PC-3 (cell line): Measurements from ENCODE around the gene SLC19A2.

ENCODE experiments used
- CTCF ChIP-seq: fragments of 300-600 bp; sonication (generic); conservative IDR thresholded peaks from 2 replicates; pipeline ENCODE4 v1.5.1; 2017; ENCODE audit warnings: antibody characterized with exemption, low read depth, mild to moderate bottlenecking, low read length
- EZH2 ChIP-seq: fragments of 300-600 bp; sonication (generic); IDR thresholded peaks from one replicate; pipeline ENCODE4 v1.6.1; 2017; ENCODE audit warnings: antibody characterized with exemption, mild to moderate bottlenecking, low read length; ENCODE audit not compliant: unreplicated experiment
- EZH2phosphoT487 ChIP-seq: fragments of 300-600 bp; sonication (generic); IDR thresholded peaks from 2 replicates; pipeline ENCODE4 v1.6.1; 2018; ENCODE audit warnings: mild to moderate bottlenecking, antibody characterized with exemption, low read length, borderline replicate concordance

GRCh38 chr1:169521226-169521625 lies 35.5 kb upstream of the SLC19A2 start:
- TF ChIP-seq CTCF (no peak), EZH2phosphoT487 (no peak), EZH2 (no peak)
